K562 (cell line): ENCODE data around the gene RSRP1. TPM values are rescaled to one million over a fixed set of nuclear protein-coding genes. Genes with fewer than 3 reads are reported as not detected.

ENCODE experiments used
- BRCA1 ChIP-seq, 2 experiments: fragments of 450-650 bp in 1 of 2; sonication (generic) in 1 of 2; formaldehyde crosslinking in 1 of 2; IDR thresholded peaks; 2 replicates each; pipeline versions ENCODE4 v1.5.0 to v1.6.1; 2017 to 2020; ENCODE audit warnings: mild to moderate bottlenecking in 1 of 2, missing genetic modification reagents in 1 of 2
- CGGBP1 ChIP-seq: fragments of 250-450 bp; sonication (Bioruptor Pico); IDR thresholded peaks from 2 replicates; pipeline ENCODE4 v1.9.0; 2021; ENCODE audit warnings: mild to moderate bottlenecking
- CTBP1 ChIP-seq: fragments of 450-650 bp; IDR thresholded peaks from 2 replicates; pipeline ENCODE4 v1.6.1; 2016; ENCODE audit warnings: borderline replicate concordance
- E2F1 ChIP-seq: sonication (generic); formaldehyde crosslinking; IDR thresholded peaks from 2 replicates; pipeline ENCODE4 v1.8.1; 2023; ENCODE audit warnings: mild to moderate bottlenecking, missing genetic modification reagents, moderate library complexity
- ETV1 ChIP-seq: fragments of 450-650 bp; conservative IDR thresholded peaks from 2 replicates; pipeline ENCODE4 v1.6.1; 2016; ENCODE audit warnings: missing genetic modification characterization, control low read depth, low read depth, missing compliant biosample characterization
- GTF2B ChIP-seq: IDR thresholded peaks from 2 replicates; pipeline ENCODE4 v1.6.1; 2011; ENCODE audit not compliant: insufficient read length; ENCODE audit errors: extremely low read depth
- IRF9 ChIP-seq: fragments of 450-650 bp; IDR thresholded peaks from 2 replicates; pipeline ENCODE4 v1.6.1; 2016; ENCODE audit warnings: missing biosample characterization, missing genetic modification characterization
- MAFF ChIP-seq: IDR thresholded peaks from 2 replicates; pipeline ENCODE4 v1.6.1; 2012; ENCODE audit warnings: low read length, improper control_type of control experiment
- NKRF ChIP-seq: fragments of 450-650 bp; IDR thresholded peaks from 2 replicates; pipeline ENCODE4 v1.6.1; 2016; ENCODE audit warnings: borderline replicate concordance
- PBX2 ChIP-seq, 2 experiments: IDR thresholded peaks in 1 of 2; conservative IDR thresholded peaks in 1 of 2; 2 replicates each; pipeline ENCODE4 v1.6.1; 2016; ENCODE audit warnings: low read depth in 2 of 2, mild to moderate bottlenecking in 1 of 2, missing compliant biosample characterization in 1 of 2, missing genetic modification characterization in 1 of 2, moderate library complexity in 1 of 2
- XRCC5 ChIP-seq: fragments of 200-400 bp; formaldehyde crosslinking; IDR thresholded peaks from 2 replicates; pipeline ENCODE4 v1.6.1; 2017; ENCODE audit warnings: low read depth, mild to moderate bottlenecking, low read length
- ZFPM2 ChIP-seq: fragments of 250-450 bp; sonication (Bioruptor Pico); IDR thresholded peaks from 2 replicates; pipeline ENCODE4 v1.5.1; 2022; ENCODE audit warnings: mild to moderate bottlenecking
- ZNF354B ChIP-seq: fragments of 250-450 bp; sonication (Bioruptor Pico); IDR thresholded peaks from 2 replicates; pipeline ENCODE4 v1.4.0; 2020
- ZNF436 ChIP-seq: fragments of 250-450, 450-650 bp; sonication (Bioruptor Pico); formaldehyde crosslinking; IDR thresholded peaks from 2 replicates; pipeline ENCODE4 v1.7.0; 2020; ENCODE audit warnings: mild to moderate bottlenecking
- ZNF511 ChIP-seq: sonication (generic); formaldehyde crosslinking; IDR thresholded peaks from 2 replicates; pipeline ENCODE4 v1.8.0; 2022; ENCODE audit warnings: mild to moderate bottlenecking, missing genetic modification reagents
- polyA plus RNA-seq, 8 experiments: library from polyadenylated mRNA; depleted of rRNA in 4 of 8; stranded (reverse) in 5 of 8; unstranded in 3 of 8; fragments of >200 nt; fragmentation: Nextera tagmentation in 2 of 8; fragmentation: Illumina TruSeq in 1 of 8; extraction: Ambion mirVana in 2 of 8; extraction: Trizol in 1 of 8; gene quantifications; 2 replicates each; pipeline versions ENCODE4 v1.2.1 to v1.2.3, GENCODE V29; 2011 to 2014; ENCODE audit warnings: inconsistent platforms in 1 of 8, missing spikeins in 1 of 8
- total RNA-seq, 7 experiments: library from RNA; depleted of rRNA in 6 of 7; stranded (reverse); fragments of >200 nt in 6 of 7; fragmentation: Illumina TruSeq in 2 of 7; extraction: Trizol in 2 of 7; gene quantifications; 2 replicates each; pipeline versions ENCODE4 v1.2.1 to v1.2.3, GENCODE V29; 2011 to 2021; ENCODE audit warnings: low replicate concordance in 1 of 7

The RSRP1 gene
- total and polyA plus RNA-seq, 9 of the 15 experiments (the other 6 are each of a cell fraction or from before 2014, with no cell fraction given) = 27.2 to 283 (median 146) TPM

GRCh38 chr1:25247024-25247828 is at the start of gene RSRP1 (continued):
- 0 out of 2 replicates have a peak, but pooled peaks have one; percentile 49 for TF ChIP-seq ZFPM2
- no peak for TF ChIP-seq PBX2 (CRISPR knock-in tag; IDR thresholded peaks at IDR 0.05; ENCODE audit: low read depth)
- TF ChIP-seq PBX2 (tag; conservative IDR thresholded peaks at IDR 0.05; ENCODE audit: low read depth) = no peak
- TF ChIP-seq E2F1 = 0 out of 2 replicates have a peak, but pooled peaks have one; percentile 44
- 0 out of 2 replicates have a peak, but pooled peaks have one; percentile 5 for TF ChIP-seq ZNF354B (CRISPR knock-in tag)
- TF ChIP-seq NKRF = 0 out of 2 replicates have a peak, but pooled peaks have one; percentile 85
- peak; percentile 74 for TF ChIP-seq ZNF436 (CRISPR knock-in tag)
- peak; percentile 90 for TF ChIP-seq CTBP1
- TF ChIP-seq CGGBP1 (CRISPR knock-in tag) = peak; percentile 95
- no peak for TF ChIP-seq MAFF
- TF ChIP-seq GTF2B = peak; percentile 14
- no peak for TF ChIP-seq BRCA1 (IDR thresholded peaks at IDR 0.05)
- TF ChIP-seq BRCA1 (CRISPR knock-in tag; IDR thresholded peaks at IDR 0.05) = 0 out of 2 replicates have a peak, but pooled peaks have one; percentile 0
- TF ChIP-seq ZNF511 = peak; percentile 84; the same call in 1 of the 2 replicates
- TF ChIP-seq ETV1 = peak; percentile 79
- TF ChIP-seq IRF9 (tag) = peak; percentile 56; the same call in 1 of the 2 replicates
- peak; percentile 44; the same call in 1 of the 2 replicates for TF ChIP-seq XRCC5
